Keratinocyte (primary cell): ENCODE data around the gene LFNG. TPM values are rescaled to one million over a fixed set of nuclear protein-coding genes. Genes with fewer than 3 reads are reported as not detected.

Source experiments
- DNase-seq: peaks from one replicate; pipeline ENCODE4 v3.0.0-alpha.2; 2011; ENCODE audit warnings: low read depth, missing footprints, low spot score
- FAIRE-seq: peaks from 2 replicates; lab custom pipeline; 2011; peaks lifted over from hg19 to GRCh38; lab: Jason Lieb, UNC
- H2AFZ ChIP-seq: 2 replicates; pipeline ENCODE4 v1.6.0; 2012; ENCODE audit warnings: low read length, control low read depth, inconsistent platforms; ENCODE audit not compliant: control insufficient read depth
- H3K27ac ChIP-seq: 2 replicates; pipeline ENCODE4 v1.5.1; 2011; ENCODE audit warnings: low read length; ENCODE audit not compliant: control insufficient read depth, insufficient read depth
- H3K27me3 ChIP-seq: 3 replicates; pipeline ENCODE4 v1.6.0; 2011; ENCODE audit warnings: low read length; ENCODE audit not compliant: control insufficient read depth, insufficient read depth; ENCODE audit errors: extremely low read depth
- H3K36me3 ChIP-seq, 2 experiments: 2 replicates in 1 of 2; 3 replicates in 1 of 2; pipeline ENCODE4 v1.5.1; 2011; ENCODE audit warnings: low read length in 2 of 2, mild to moderate bottlenecking in 1 of 2; ENCODE audit not compliant: control insufficient read depth in 2 of 2, insufficient read depth in 2 of 2; ENCODE audit errors: extremely low read depth in 1 of 2
- H3K4me1 ChIP-seq: 3 replicates; pipeline ENCODE4 v1.5.1; 2011; ENCODE audit warnings: low read length; ENCODE audit not compliant: control insufficient read depth, insufficient read depth; ENCODE audit errors: extremely low read depth
- H3K4me2 ChIP-seq: 3 replicates; pipeline ENCODE4 v1.6.0; 2011; ENCODE audit warnings: low read depth, low read length; ENCODE audit not compliant: control insufficient read depth, insufficient read depth; ENCODE audit errors: extremely low read depth
- H3K4me3 ChIP-seq, 3 experiments: fragments of 200-600 bp in 1 of 3; sonication (generic) in 1 of 3; 2 replicates in 2 of 3; 3 replicates in 1 of 3; pipeline ENCODE4 v1.5.1; 2011 to 2016; ENCODE audit warnings: low read length in 3 of 3, mild to moderate bottlenecking in 3 of 3, control low read depth in 2 of 3, inconsistent platforms in 1 of 3, low read depth in 1 of 3, mixed read lengths in 1 of 3, mixed run types in 1 of 3, moderate library complexity in 1 of 3; ENCODE audit not compliant: control insufficient read depth in 2 of 3, insufficient read depth in 2 of 3; ENCODE audit errors: extremely low read depth in 1 of 3
- H3K79me2 ChIP-seq: 2 replicates; pipeline ENCODE4 v1.6.0; 2012; ENCODE audit warnings: low read length; ENCODE audit not compliant: control insufficient read depth, insufficient read depth
- H3K9ac ChIP-seq: 3 replicates; pipeline ENCODE4 v1.6.0; 2011; ENCODE audit warnings: low read length; ENCODE audit not compliant: control insufficient read depth, insufficient read depth; ENCODE audit errors: extremely low read depth
- H3K9me1 ChIP-seq: 3 replicates; pipeline ENCODE4 v1.6.0; 2011; ENCODE audit warnings: low read length; ENCODE audit not compliant: control insufficient read depth, insufficient read depth; ENCODE audit errors: extremely low read depth
- H3K9me3 ChIP-seq: 2 replicates; pipeline ENCODE4 v1.5.1; 2012; ENCODE audit warnings: low read depth, low read length; ENCODE audit not compliant: control insufficient read depth
- H4K20me1 ChIP-seq: 3 replicates; pipeline ENCODE4 v1.6.0; 2011; ENCODE audit warnings: low read length; ENCODE audit not compliant: control insufficient read depth, insufficient read depth; ENCODE audit errors: extremely low read depth
- CTCF ChIP-seq, 3 experiments: IDR thresholded peaks in 1 of 3; conservative IDR thresholded peaks in 1 of 3; optimal IDR thresholded peaks in 1 of 3; 2 replicates in 2 of 3; 3 replicates in 1 of 3; pipeline versions ENCODE3 to v1.5.1; 2011; ENCODE audit warnings: low read length in 3 of 3, mild to moderate bottlenecking in 3 of 3, moderate library complexity in 2 of 3, control low read depth in 1 of 3, inconsistent platforms in 1 of 3; ENCODE audit not compliant: insufficient read depth in 2 of 3; ENCODE audit errors: extremely low read depth in 1 of 3
- EZH2 ChIP-seq: IDR thresholded peaks from one replicate; pipeline ENCODE4 v1.6.1; 2012; ENCODE audit warnings: inconsistent platforms, mild to moderate bottlenecking, low read length, moderate library complexity
- dilution Hi-C: fragments of 300-500 bp; cut with MboI; formaldehyde crosslinking; loops from one replicate; pipeline ENCODE4 v1.7.0; 2020; ENCODE audit warnings: low sequenced_read_pairs; ENCODE audit not compliant: extremely low pct_ligation_motif_present
- polyA plus RNA-seq, 5 experiments: library from polyadenylated mRNA; depleted of rRNA in 3 of 5; stranded (reverse) in 3 of 5; stranded (forward) in 1 of 5; unstranded in 1 of 5; fragments of >200 nt; gene quantifications; 1 replicate in 1 of 5; 2 replicates in 3 of 5; 3 replicates in 1 of 5; pipeline versions ENCODE4 v1.2.1 to v1.2.3, GENCODE V29; 2011 to 2012; ENCODE audit warnings: missing spikeins in 2 of 5, low read depth in 1 of 5, low replicate concordance in 1 of 5

LFNG gene
- polyA plus RNA-seq, 1 donor (not counting 4 experiments of a cell fraction or from before 2014, with no cell fraction given), result 17.7 TPM

- peak overlapping the region; percentile 13 for H2AFZ ChIP-seq
- H3K27me3 ChIP-seq, result no peaks in the 10 kb centered on the region
- DNase-seq (no peak), FAIRE-seq (peak; percentile 39)
- H3K4me2 ChIP-seq, result peak overlapping the region; percentile 94
- peak overlapping the region; percentile 49 for H3K27ac ChIP-seq
- peak overlapping the region; percentile 92 for H3K9ac ChIP-seq
- no peaks in the 10 kb centered on the region for H3K9me3 ChIP-seq
- peak overlapping the region; percentile 59 to 69 (median 65) for H3K4me3 ChIP-seq
- peaks cover 15% of the 10 kb centered on the region for H3K79me2 ChIP-seq
- no peak for TF ChIP-seq EZH2
- TF ChIP-seq CTCF (optimal IDR thresholded peaks at IDR 0.05 in 1 of 3, IDR thresholded peaks at IDR 0.05 in 1 of 3, conservative IDR thresholded peaks at IDR 0.05 in 1 of 3; ENCODE audit: extremely low read depth in 1 of 3, insufficient read depth in 2 of 3, low read length in 3 of 3), result no peak
- H3K36me3 ChIP-seq, result peaks cover 3% of the 10 kb centered on the region in 2 experiments
- dilution Hi-C loops, result no loop called here
- H3K4me1 ChIP-seq, result peaks cover 18% of the 10 kb centered on the region
- H4K20me1 ChIP-seq, result no peaks in the 10 kb centered on the region
- no peaks in the 10 kb centered on the region for H3K9me1 ChIP-seq
These were observed 34.4 kb downstream of the LFNG start for GRCh38 chr7:2553831-2554581.

DNA sequence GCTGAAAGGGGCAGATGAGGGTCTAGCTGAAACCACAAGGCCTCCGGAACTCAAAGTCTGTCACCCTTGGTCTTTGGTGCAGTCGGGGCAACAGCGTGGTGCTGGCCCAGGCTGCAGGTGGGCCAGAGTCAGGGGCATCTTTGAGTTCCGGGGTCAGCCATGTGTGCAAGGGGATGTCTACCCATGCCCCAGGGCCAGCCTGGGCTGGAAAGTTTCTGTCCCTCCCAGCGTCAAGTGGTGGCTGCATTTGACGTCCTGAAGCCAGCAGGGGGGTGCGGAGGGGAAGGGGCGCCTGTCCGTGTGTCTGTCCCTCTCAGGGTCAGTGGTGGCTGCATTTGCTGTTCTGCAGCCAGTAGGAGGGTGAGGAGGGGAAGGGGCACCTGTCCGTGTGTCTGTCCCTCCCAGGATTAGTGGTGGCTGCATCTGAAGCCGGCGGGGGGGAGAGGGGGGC lies 35.1 kb downstream of the LFNG start:
- peaks cover 2 to 3% of the 10 kb centered on the region in 2 experiments for H3K36me3 ChIP-seq
- H3K27me3 ChIP-seq, result no peaks in the 10 kb centered on the region
- H3K9ac ChIP-seq, result peak overlapping the region; percentile 92
- H3K4me3 ChIP-seq, result peak overlapping the region; percentile 59 to 69 (median 65)
- no peaks in the 10 kb centered on the region for H4K20me1 ChIP-seq
- FAIRE-seq (no peak), DNase-seq (no peak)
- H3K79me2 ChIP-seq, result peaks cover 18% of the 10 kb centered on the region
- dilution Hi-C loops, result no loop called here
- H3K9me1 ChIP-seq, result no peaks in the 10 kb centered on the region
- H3K4me1 ChIP-seq, result peaks cover 18% of the 10 kb centered on the region
- H3K27ac ChIP-seq, result peak overlapping the region; percentile 49
- H2AFZ ChIP-seq, result no peak overlapping the region
- peak overlapping the region; percentile 94 for H3K4me2 ChIP-seq
- H3K9me3 ChIP-seq, result no peaks in the 10 kb centered on the region
- no peak for TF ChIP-seq EZH2
- TF ChIP-seq CTCF (optimal IDR thresholded peaks at IDR 0.05 in 1 of 3, IDR thresholded peaks at IDR 0.05 in 1 of 3, conservative IDR thresholded peaks at IDR 0.05 in 1 of 3; ENCODE audit: extremely low read depth in 1 of 3, insufficient read depth in 2 of 3, low read length in 3 of 3), result peak in 1 of 3 experiments; percentile 6
